HEK293T (cell line): Measurements from ENCODE around the gene PLAGL1.

Experiments used
- CTCF ChIA-PET: fragments of 350-600 bp; formaldehyde crosslinking; extraction: SDS; loops from one replicate; lab custom pipeline; 2021; ENCODE audit warnings: antibody characterized with exemption, inconsistent platforms; lab: Yijun Ruan, JAX
- POLR2A ChIA-PET: fragments of 350-600 bp; formaldehyde crosslinking; extraction: SDS; loops from one replicate; lab custom pipeline; 2020; ENCODE audit warnings: antibody characterized with exemption, inconsistent platforms; lab: Yijun Ruan, JAX
- DNase-seq: peaks from one replicate; pipeline ENCODE4 v3.0.0; 2012; ENCODE audit warnings: mixed read lengths; ENCODE audit errors: extremely low spot score
- ARNT ChIP-seq: fragments of 450-650 bp; IDR thresholded peaks from 2 replicates; pipeline ENCODE4 v1.6.1; 2017; ENCODE audit warnings: mild to moderate bottlenecking
- BHLHE40 ChIP-seq: fragments of 450-650 bp; IDR thresholded peaks from 2 replicates; pipeline ENCODE4 v1.6.1; 2016; ENCODE audit warnings: mild to moderate bottlenecking, moderate library complexity, borderline replicate concordance
- CTBP1 ChIP-seq: fragments of 450-650 bp; IDR thresholded peaks from 2 replicates; pipeline ENCODE4 v1.6.1; 2016; ENCODE audit warnings: borderline replicate concordance
- ELF4 ChIP-seq: fragments of 450-650 bp; IDR thresholded peaks from 2 replicates; pipeline ENCODE4 v1.6.1; 2017; ENCODE audit warnings: antibody characterized with exemption
- FOXA1 ChIP-seq: fragments of 450-650 bp; IDR thresholded peaks from 2 replicates; pipeline ENCODE4 v1.6.1; 2016; ENCODE audit warnings: mild to moderate bottlenecking
- FOXK2 ChIP-seq: fragments of 450-650 bp; IDR thresholded peaks from 2 replicates; pipeline ENCODE4 v1.6.1; 2016; ENCODE audit warnings: mild to moderate bottlenecking
- FOXM1 ChIP-seq: fragments of 450-650 bp; IDR thresholded peaks from 2 replicates; pipeline ENCODE4 v1.6.1; 2017; ENCODE audit warnings: mild to moderate bottlenecking, borderline replicate concordance
- HDGF ChIP-seq: fragments of 450-650 bp; IDR thresholded peaks from 2 replicates; pipeline ENCODE4 v1.6.1; 2017; ENCODE audit warnings: antibody characterized with exemption, borderline replicate concordance
- L3MBTL2 ChIP-seq: fragments of 450-650 bp; conservative IDR thresholded peaks from 2 replicates; pipeline ENCODE4 v1.6.1; 2016; ENCODE audit warnings: mild to moderate bottlenecking
- LEF1 ChIP-seq: fragments of 450-650 bp; IDR thresholded peaks from 2 replicates; pipeline ENCODE4 v1.6.1; 2017; ENCODE audit warnings: mild to moderate bottlenecking, borderline replicate concordance
- NFRKB ChIP-seq: fragments of 450-650 bp; IDR thresholded peaks from 2 replicates; pipeline ENCODE4 v1.6.1; 2016; ENCODE audit warnings: mild to moderate bottlenecking, moderate library complexity
- SP1 ChIP-seq: fragments of 450-650 bp; IDR thresholded peaks from 2 replicates; pipeline ENCODE4 v1.6.1; 2017
- SUZ12 ChIP-seq: fragments of 450-650 bp; IDR thresholded peaks from 2 replicates; pipeline ENCODE4 v1.6.1; 2016; ENCODE audit warnings: mild to moderate bottlenecking
- TARDBP ChIP-seq: fragments of 450-650 bp; IDR thresholded peaks from 2 replicates; pipeline ENCODE4 v1.6.1; 2016
- ZNF384 ChIP-seq: fragments of 450-650 bp; IDR thresholded peaks from 2 replicates; pipeline ENCODE4 v1.6.1; 2016
- TF ChIP-seq, protein P1 (sequence below): fragments of 450-650 bp; IDR thresholded peaks from 2 replicates; pipeline ENCODE4 v1.6.1; 2016

PLAGL1 gene

GRCh38 chr6:143976806-143977349 lies 31.2 kb downstream of the PLAGL1 start:
- no peak for DNase-seq
- POLR2A ChIA-PET: no interaction called here
- TF ChIP-seq LEF1 (no peak), TARDBP (no peak), ZNF384 (no peak), SP1 (no peak), FOXK2 (no peak), BHLHE40 (no peak), FOXA1 (no peak), HDGF (no peak), L3MBTL2 (no peak), NFRKB (no peak), ELF4 (no peak), SUZ12 (no peak), CTBP1 (no peak), FOXM1 (no peak), ARNT (no peak)
- TF ChIP-seq, protein P1, sequence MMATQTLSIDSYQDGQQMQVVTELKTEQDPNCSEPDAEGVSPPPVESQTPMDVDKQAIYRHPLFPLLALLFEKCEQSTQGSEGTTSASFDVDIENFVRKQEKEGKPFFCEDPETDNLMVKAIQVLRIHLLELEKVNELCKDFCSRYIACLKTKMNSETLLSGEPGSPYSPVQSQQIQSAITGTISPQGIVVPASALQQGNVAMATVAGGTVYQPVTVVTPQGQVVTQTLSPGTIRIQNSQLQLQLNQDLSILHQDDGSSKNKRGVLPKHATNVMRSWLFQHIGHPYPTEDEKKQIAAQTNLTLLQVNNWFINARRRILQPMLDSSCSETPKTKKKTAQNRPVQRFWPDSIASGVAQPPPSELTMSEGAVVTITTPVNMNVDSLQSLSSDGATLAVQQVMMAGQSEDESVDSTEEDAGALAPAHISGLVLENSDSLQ: no peak
- CTCF ChIA-PET: interaction anchor here (0.6 kb wide), 1 partner anchor 32 kb away, joined by 6 read pairs; no protein-coding TSS in a partner anchor

DNA sequence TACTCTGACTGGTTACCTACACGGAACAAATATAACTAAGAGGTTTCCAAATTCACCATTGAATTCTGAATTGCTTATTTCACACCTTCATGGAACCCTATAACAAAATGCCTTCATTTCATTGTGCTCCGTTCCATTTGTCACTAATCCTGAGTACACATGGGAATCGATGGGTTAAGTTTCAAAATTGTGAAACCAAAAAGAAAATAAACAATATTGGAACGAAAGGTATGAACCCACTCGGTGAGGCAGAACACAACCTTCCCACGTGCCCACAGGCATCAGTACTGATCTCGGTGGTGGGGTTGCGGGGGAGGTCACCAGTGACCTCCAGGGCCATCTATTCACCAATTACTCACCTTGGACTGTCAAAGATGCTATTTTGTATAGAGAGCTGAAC lies 34.0 kb downstream of the PLAGL1 start:
- CTCF ChIA-PET: interaction anchor here (0.8 to 1.1 kb wide), 2 partner anchors 34 kb away, joined by 3 to 5 read pairs; no protein-coding TSS in a partner anchor
- POLR2A ChIA-PET: interaction anchor here (0.6 kb wide), 1 partner anchor 276 kb away, joined by 3 read pairs; no protein-coding TSS in a partner anchor
- no peak for TF ChIP-seq FOXA1
- no peak for TF ChIP-seq ELF4
- TF ChIP-seq SP1: no peak
- no peak for TF ChIP-seq FOXK2
- TF ChIP-seq TARDBP: no peak
- TF ChIP-seq NFRKB: no peak
- no peak for TF ChIP-seq HDGF
- no peak for DNase-seq

- ChIA-PET CTCF (interaction anchor here (1.1 kb wide), 1 partner anchor 33 kb away, joined by 5 read pairs; no protein-coding TSS in a partner anchor), POLR2A (interaction anchor here (0.6 kb wide), 1 partner anchor 277 kb away, joined by 3 read pairs; no protein-coding TSS in a partner anchor)
- no peak for DNase-seq
- TF ChIP-seq BHLHE40 (no peak), CTBP1 (no peak), FOXA1 (no peak), ZNF384 (no peak), NFRKB (no peak), TARDBP (no peak), SUZ12 (no peak), SP1 (no peak), ELF4 (no peak), L3MBTL2 (no peak), HDGF (no peak), FOXK2 (no peak), FOXM1 (no peak), ARNT (no peak), LEF1 (no peak)
- TF ChIP-seq, protein P1: no peak; the same call in 1 of the 2 replicates
These were observed 34.7 kb downstream of the PLAGL1 start for GRCh38 chr6:143973097-143973966.

- no peak for DNase-seq
- ChIA-PET CTCF (interaction anchor here (0.6 kb wide), 1 partner anchor 86 kb away, joined by 3 read pairs; no protein-coding TSS in a partner anchor), POLR2A (no interaction called here)
- TF ChIP-seq L3MBTL2 (no peak), LEF1 (no peak), SUZ12 (no peak), SP1 (no peak), FOXA1 (no peak), TARDBP (no peak), BHLHE40 (no peak), CTBP1 (no peak), NFRKB (no peak), ELF4 (no peak), HDGF (no peak), ZNF384 (no peak), FOXM1 (no peak), ARNT (no peak), FOXK2 (no peak)
- TF ChIP-seq, protein P1: no peak
These were observed 36.4 kb downstream of the PLAGL1 start for GRCh38 chr6:143971482-143972205.

- CTCF ChIA-PET: no interaction called here
- TF ChIP-seq CTBP1: no peak
- TF ChIP-seq, protein P1: no peak
- no peak for TF ChIP-seq L3MBTL2
- no peak for TF ChIP-seq BHLHE40
- no peak for TF ChIP-seq SUZ12
- no peak for TF ChIP-seq ELF4
- no peak for TF ChIP-seq NFRKB
- no peak for TF ChIP-seq ARNT
- TF ChIP-seq FOXM1: no peak
- TF ChIP-seq FOXK2: no peak
- TF ChIP-seq LEF1: no peak
- TF ChIP-seq HDGF: no peak
- TF ChIP-seq TARDBP: no peak
- POLR2A ChIA-PET: no interaction called here
- no peak for DNase-seq
These were observed 37.4 kb downstream of the PLAGL1 start for GRCh38 chr6:143970456-143971218.
